ENCODE data around the gene PLEKHN1.
A peak's percentile ranks its signal among the peaks of the same experiment; 100 is the strongest.
"Not testable (repeated sequence)": the region's sequence is repeated elsewhere in the genome, so short reads cannot be mapped to it uniquely, and the experiment has no call there.

The PLEKHN1 gene

GRCh38 chr1:975896-976683 is 9.8 kb downstream of the PLEKHN1 start:
- DNase-seq (ENCODE audit: low spot score): peak; percentile 84

DNA sequence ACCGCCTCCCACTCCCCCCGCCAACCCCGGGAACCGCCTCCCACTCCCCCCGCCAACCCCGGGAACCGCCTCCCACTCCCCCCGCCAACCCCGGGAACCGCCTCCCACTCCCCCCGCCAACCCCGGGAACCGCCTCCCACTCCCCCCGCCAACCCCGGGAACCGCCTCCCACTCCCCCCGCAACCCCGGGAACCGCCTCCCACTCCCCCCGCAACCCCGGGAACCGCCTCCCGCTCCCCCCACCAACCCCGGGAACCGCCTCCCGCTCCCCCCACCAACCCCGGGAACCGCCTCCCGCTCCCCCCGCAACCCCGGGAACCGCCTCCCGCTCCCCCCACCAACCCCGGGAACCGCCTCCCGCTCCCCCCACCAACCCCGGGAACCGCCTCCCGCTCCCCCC is 10.5 kb downstream of the PLEKHN1 start:
- not testable (repeated sequence) for DNase-seq (ENCODE audit: low spot score)

DNA sequence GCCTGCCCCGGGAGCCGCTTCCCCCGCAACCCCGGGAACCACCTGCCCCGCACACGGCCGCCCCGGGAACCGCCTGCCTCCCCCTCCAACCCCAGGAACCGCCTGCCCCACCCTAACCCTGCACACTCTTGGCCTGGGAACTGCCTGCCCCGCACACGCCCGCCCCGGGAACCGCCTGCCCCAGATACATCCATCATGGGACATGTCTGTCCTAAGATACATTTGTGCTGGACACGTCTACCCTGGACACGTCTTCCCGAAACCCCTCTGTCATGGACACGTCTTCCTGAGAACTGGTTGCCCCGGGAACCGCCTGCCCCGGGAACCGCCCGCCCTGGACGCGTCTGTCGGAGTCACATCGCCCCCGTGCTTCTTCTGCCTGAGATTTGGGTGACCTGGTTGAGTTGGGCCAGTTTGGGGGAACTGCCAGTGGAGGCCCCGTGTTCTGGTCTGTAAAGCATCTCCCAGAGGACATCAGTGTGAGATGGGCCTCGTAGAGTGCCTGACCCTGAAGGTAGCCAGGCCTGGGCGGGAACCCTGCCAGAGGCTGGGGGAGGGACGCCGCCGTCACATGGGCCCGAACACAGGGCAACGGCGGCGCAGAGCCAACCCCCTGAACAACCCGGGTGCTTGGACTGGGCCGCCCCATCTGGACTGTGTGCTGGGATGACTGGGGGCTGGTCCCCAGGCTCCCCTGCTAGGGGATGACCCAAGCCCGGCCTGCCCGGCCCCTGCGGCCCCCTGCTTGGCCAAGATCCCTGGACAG is 12.0 kb downstream of the PLEKHN1 start:
- peak; percentile 60 for DNase-seq (ENCODE audit: low spot score)

DNA sequence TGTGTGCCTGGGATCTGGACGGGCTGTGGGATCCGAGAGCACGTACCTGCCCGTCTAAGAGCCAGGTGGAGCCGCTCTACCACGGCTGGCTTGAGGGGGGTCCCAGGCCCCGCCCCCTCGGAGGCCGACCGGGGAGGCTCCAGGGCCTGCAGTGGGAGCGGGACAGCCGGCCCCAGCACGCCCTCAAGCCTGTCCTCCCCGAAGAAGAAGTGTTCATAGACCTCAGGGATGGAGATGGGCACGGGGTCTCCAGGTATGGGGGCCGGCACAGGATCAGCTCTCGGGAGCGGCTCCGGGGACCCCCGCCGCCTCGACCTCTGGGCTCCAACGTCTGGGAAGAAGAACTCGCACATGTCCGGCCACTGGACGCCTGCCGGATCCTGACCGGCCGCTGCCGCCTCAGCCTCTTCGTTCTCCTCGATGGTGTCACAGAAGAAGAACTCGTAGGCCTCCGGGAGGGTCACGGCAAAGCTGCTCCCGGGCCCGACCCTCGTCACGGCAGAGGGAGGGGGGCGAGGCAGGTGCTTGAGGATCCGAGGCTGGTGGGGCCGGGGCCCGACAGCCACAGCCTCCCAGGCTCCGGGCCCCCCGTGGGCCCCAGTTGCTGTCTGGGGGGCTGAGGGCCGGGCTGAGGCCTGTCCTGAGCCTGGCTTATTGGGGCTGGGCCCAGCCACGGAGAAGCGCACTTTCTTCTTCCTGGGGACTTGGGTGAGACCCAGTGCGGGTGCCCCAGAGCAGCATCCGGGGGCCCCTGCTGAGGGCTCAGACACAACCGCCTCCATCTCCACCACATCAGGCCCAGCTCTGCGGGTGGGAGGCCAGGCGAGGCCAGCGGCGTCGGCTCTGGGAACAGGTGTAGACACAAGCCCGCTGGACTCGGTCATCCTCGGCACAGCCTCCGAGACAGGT is 12.8 kb downstream of the PLEKHN1 start:
- no peak for DNase-seq (ENCODE audit: low spot score)

DNA sequence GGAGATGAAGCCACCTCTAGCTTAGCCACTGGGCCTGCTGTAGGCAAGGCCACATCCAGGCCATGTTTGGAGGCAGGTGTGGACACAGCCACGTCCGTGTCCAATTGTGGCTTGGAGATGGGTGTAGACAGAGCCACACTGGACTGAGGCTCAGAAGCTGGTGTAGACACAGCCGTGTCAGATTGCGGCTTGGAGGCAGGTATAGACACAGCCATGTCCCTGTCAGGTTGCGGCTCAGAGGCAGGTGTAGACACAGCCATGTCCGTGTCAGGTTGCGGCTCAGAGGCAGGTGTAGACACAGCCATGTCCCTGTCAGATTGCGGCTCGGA is 13.4 kb downstream of the PLEKHN1 start:
- DNase-seq (ENCODE audit: low spot score): no peak

GRCh38 chr1:980137-980571 is 13.9 kb downstream of the PLEKHN1 start:
- no peak for DNase-seq (ENCODE audit: low spot score)

DNA sequence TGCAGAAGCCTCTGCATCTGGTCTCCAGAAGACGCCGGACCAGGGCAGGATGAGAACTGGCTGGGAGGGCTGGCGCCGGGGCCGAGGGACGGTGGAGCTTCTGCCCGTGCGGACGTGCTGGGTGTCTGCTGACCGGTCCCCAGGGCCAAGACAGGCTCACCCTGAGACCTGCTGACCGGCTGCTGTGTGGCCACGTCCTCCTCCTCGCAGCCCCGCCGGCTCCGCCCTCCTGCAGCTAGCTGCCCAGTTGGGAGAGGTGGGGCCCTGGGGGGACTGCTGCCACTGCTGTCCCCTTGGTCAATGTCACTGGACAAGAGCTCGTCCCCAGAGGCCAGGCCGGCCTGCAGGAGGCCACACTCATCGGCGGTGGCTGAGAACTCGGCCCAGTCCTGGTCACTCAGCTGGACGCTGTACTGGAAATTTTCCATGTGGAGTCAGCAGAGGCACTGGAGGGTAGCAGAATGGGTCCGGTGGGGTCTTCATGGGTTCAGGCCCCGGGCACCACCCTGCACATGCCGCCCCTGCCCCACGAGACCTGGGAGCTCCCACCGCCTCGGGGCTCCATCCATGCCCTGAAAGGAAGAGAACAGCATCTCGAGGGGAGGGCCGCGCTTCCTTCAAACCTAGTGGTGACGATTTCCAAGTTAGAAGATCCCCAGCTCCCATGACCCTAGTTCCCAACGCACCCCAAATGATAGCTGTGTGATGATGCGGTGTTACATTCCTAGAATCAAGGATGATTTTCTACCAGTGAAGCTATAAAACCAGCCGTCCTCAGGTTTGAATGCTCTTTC is 14.5 kb downstream of the PLEKHN1 start:
- no peak for DNase-seq (ENCODE audit: low spot score)

- DNase-seq (ENCODE audit: low spot score): no peak
These were observed 15.2 kb downstream of the PLEKHN1 start for GRCh38 chr1:981491-981954.

DNA sequence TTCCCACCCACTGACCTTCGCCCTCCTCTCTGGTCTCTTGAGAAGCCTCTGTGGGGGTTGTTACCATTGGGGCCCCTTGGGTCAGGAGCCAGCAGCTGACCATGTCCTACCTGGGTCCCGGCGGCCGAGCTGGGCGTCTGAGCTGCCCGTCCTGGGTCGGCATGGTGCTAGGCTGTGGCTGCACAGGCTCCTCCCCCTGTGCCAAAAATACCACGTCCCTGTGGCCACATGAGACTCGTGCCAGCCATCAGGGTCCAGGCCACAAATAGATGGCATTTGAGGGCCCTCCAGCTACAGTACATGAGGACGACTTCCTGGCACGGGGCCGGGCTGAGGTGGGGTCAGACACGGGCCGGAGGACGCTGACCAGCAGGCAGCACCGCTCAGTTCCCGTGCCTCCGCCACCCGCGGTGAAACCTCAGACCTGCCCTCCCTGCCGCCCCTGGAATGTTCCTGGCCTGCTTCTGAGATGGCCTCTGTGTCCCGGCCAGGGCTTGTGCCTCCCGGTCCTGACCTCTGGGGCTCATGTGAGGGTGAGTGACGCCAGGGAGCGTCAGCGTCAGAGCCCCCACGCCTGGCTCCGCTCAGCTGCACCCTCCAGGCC is 15.8 kb downstream of the PLEKHN1 start, which contains the start of gene PERM1:
Gene PERM1, minus strand, starts transcription at position 139 of the 604 bp plus-strand sequence. CDS start 1,064 bp downstream, outside the sequence.
- DNase-seq (ENCODE audit: low spot score): no peak

GRCh38 chr1:982765-983436 is 16.6 kb downstream of the PLEKHN1 start:
- no peak for DNase-seq (ENCODE audit: low spot score)

GRCh38 chr1:983798-984475 is 17.7 kb downstream of the PLEKHN1 start:
- DNase-seq (ENCODE audit: low spot score): no peak

DNA sequence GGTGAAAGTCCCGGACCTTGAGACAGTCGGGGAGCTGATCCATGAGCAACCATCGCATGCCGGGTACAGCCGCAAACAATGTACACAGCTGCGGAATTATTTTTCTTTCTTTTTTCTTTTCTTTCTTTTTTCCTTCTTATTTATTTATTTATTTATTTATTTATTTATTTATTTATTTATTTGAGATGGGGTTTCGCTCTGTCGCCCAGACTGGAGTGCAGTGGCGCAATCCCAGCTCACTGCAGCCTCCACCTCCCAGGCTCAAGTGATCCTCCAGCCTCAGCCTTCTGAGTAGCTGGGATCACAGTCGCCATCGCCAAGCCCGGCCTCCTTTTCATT is 18.2 kb downstream of the PLEKHN1 start:
- DNase-seq (ENCODE audit: low spot score): no peak

DNA sequence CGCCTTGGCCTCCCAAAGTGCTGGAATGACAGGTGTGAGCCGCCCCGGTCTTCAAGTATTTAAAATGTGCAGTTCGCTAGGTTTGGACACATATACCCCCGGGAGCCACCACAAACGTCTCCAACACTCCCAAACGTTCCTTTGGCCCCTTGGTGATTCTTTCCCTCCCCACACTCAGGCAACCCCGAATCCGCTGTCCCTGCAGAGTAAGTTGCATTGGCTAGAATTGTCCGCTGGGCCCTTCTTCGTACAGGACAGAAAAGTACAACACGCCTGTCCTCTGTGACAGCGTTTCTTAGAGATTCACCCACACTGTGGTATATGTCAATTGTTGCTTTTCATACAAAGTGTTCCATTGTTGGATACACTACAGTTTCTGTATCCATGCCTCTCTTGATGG is 18.8 kb downstream of the PLEKHN1 start:
- no peak for DNase-seq (ENCODE audit: low spot score)

- DNase-seq (ENCODE audit: low spot score): not testable (repeated sequence)
These were observed 21.8 kb downstream of the PLEKHN1 start for GRCh38 chr1:988061-988460.

DNA sequence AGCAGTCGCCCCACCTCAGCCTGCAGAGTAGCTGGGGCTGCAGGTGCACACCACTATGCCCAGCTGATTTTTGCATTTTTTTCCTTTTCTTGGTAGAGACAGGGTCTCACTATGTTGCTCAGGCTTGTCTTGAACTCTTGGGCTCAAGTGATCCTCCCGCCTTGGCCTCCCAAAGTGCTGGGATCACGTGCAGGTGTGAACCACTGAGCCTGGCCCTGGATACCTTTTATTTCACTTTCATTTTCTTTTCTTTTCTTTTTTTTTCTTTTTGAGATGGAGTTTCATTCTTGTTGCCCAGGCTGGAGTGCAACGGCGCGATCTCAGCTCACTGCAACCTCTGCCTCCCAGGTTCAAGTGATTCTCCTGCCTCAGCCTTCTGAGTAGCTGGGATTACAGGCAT is 25.0 kb downstream of the PLEKHN1 start:
- DNase-seq (ENCODE audit: low spot score): not testable (repeated sequence)

DNA sequence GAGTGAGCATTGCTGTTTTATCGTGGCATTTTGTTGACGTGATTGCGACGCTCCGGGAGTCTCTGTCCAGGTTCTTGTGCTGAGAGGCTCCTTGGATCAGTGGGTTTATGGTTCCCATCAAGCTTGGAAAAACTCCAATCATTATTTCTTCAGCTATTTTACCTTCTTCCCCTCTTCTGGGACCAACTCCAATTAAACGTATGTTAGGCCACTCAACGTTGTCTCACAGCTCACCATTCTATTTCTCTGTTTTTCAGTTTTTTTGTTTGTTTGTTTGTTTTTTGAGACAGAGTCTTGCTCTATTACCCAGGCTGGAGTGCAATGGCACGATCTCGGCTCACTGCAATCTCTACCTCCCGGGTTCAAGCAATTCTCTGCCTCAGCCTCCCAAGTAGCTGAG is 25.6 kb downstream of the PLEKHN1 start:
- no peak for DNase-seq (ENCODE audit: low spot score)

GRCh38 chr1:992362-992761 is 26.1 kb downstream of the PLEKHN1 start:
- DNase-seq (ENCODE audit: low spot score): no peak

GRCh38 chr1:993379-993995 is 27.2 kb downstream of the PLEKHN1 start:
- no peak for DNase-seq (ENCODE audit: low spot score)

- DNase-seq (ENCODE audit: low spot score): not testable (repeated sequence)
These were observed 28.3 kb downstream of the PLEKHN1 start for GRCh38 chr1:994546-994945.

Data from RKO (cell line).